ENCODE results near the gene TCP11L2. TPM values are rescaled to one million over a fixed set of nuclear protein-coding genes. Genes with fewer than 3 reads are reported as not detected.

Gene TCP11L2
- total and polyA plus RNA-seq, 4 donors = 5.5 to 50.9 (median 17.0) TPM

DNA sequence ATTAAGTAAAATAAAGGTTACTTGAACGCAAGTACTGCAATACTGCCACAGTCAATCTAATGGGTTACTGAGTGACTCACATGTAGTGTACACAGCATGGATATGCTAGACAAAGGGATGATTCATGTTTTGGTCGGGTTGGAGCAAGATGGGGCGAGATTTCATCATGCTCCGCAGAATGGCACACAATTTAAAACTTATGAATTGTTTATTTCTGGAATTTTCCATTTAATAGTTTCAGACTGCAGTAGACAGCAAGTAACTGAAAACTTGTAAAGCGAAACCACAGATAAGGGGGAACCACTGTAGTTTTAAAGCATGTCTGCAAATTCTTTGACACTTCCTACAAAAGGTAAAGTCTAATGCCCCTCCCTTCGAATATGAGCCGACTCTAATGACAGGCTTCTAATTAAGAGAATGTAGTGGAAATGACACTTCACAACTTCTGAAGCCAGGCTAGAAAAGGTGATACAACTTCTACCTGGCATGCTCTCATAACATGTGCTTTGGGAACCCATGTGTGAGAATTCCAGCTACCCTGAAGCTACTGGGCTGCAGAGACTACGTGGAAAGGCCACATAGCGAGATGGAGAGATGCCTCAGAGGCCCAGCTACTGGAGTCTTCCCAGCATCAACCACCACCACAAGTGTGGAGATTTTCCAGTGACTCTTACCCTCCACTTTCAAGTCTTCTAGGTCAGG, 13.9 kb upstream of the TCP11L2 start:
- H3K4me1 ChIP-seq (ENCODE audit: control insufficient read depth in 1 of 2, insufficient read depth in 2 of 2, low read length in 2 of 2) = no peaks in the 10 kb centered on the region
- ATAC-seq (ENCODE audit: low FRiP score) (no peak), DNase-seq (no peak)
- WGBS, 2 donors = 76 to 84% methylated on average over 9 of the region's 9 CpGs
- H3K36me3 ChIP-seq (ENCODE audit: control insufficient read depth in 1 of 2, insufficient read depth in 2 of 2, low read length in 1 of 2) = no peaks in the 10 kb centered on the region
- no peaks in the 10 kb centered on the region for H3K9me3 ChIP-seq (ENCODE audit: control insufficient read depth, low read length)
- intact Hi-C loops (cut with DNase I) = loop anchor here in 1 of 2 donors (10.0 kb wide), 1 partner anchor 864 kb away; no protein-coding TSS in a partner anchor
- no peak overlapping the region for H3K4me3 ChIP-seq (ENCODE audit: low read length in 2 of 2)
- H3K27me3 ChIP-seq (ENCODE audit: control insufficient read depth in 1 of 2, insufficient read depth in 2 of 2, low read length in 1 of 2) = peaks cover 0 to 5% of the 10 kb centered on the region in 2 donors
- no peak overlapping the region for H3K27ac ChIP-seq (ENCODE audit: low read depth in 1 of 2, low read length in 2 of 2)

DNA sequence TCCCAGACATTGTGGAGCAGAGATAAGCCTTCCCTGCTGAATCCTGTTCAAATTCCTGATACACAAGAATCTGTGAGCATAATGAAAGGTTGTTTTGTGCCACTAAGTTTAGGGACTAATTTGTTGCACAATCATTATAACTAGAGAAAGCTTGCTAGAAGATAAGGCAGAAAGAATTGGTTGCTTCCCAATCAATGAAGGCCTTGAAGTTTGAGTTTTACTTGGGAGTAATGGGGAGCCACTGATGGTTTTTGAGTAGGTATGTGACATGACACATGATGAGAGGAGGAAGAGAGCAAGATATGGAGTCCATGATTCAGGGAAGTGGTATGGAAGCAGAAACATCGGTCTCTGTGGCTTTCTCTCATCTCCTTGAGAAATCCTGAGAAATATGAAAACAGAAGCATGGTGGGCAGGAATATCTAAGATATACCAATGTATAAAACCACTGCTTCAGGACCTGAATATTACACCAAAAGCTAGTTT, 13.3 kb upstream of the TCP11L2 start:
- no peaks in the 10 kb centered on the region for H3K4me1 ChIP-seq (ENCODE audit: control insufficient read depth in 1 of 2, insufficient read depth in 2 of 2, low read length in 2 of 2)
- H3K27me3 ChIP-seq (ENCODE audit: control insufficient read depth in 1 of 2, insufficient read depth in 2 of 2, low read length in 1 of 2) = peaks cover 0 to 5% of the 10 kb centered on the region in 2 donors
- intact Hi-C loops (cut with DNase I) = loop anchor here in 1 of 2 donors (10.0 kb wide), 1 partner anchor 864 kb away; no protein-coding TSS in a partner anchor
- ATAC-seq (ENCODE audit: low FRiP score) = no peak
- no peaks in the 10 kb centered on the region for H3K9me3 ChIP-seq (ENCODE audit: control insufficient read depth, low read length)
- H3K27ac ChIP-seq (ENCODE audit: low read depth in 1 of 2, low read length in 2 of 2) = no peak overlapping the region
- no peaks in the 10 kb centered on the region for H3K36me3 ChIP-seq (ENCODE audit: control insufficient read depth in 1 of 2, insufficient read depth in 2 of 2, low read length in 1 of 2)
- DNase-seq = no peak
- 0 to 67% methylated on average over 1 of the region's 1 CpG for WGBS, 2 donors
- no peak overlapping the region for H3K4me3 ChIP-seq (ENCODE audit: low read length in 2 of 2)

DNA sequence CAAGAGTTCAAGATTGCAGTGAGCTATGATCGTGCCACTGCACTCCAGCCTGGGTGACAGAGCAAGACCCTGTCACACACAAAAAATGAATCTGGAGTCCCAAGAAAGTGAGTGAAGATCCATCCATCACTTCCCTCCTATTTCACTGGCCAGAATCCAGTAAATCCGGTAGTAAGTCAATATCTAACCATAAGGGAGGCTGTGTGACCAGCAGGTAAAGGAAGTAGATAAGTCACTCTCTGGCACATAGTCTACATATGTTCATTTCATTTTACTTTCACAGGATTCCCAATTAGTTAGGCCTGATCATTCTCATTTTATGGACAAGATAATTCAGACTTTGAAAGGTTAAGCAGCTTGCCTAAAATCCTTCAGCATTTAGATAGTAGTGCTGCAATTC, 11.9 kb upstream of the TCP11L2 start:
- DNase-seq (no peak), ATAC-seq (ENCODE audit: low FRiP score) (no peak)
- no peaks in the 10 kb centered on the region for H3K27me3 ChIP-seq (ENCODE audit: control insufficient read depth in 1 of 2, insufficient read depth in 2 of 2, low read length in 1 of 2)
- H3K9me3 ChIP-seq (ENCODE audit: control insufficient read depth, low read length) = no peaks in the 10 kb centered on the region
- H3K4me1 ChIP-seq (ENCODE audit: control insufficient read depth in 1 of 2, insufficient read depth in 2 of 2, low read length in 2 of 2) = no peaks in the 10 kb centered on the region
- no peaks in the 10 kb centered on the region for H3K36me3 ChIP-seq (ENCODE audit: control insufficient read depth in 1 of 2, insufficient read depth in 2 of 2, low read length in 1 of 2)
- no peak overlapping the region for H3K27ac ChIP-seq (ENCODE audit: low read depth in 1 of 2, low read length in 2 of 2)
- intact Hi-C loops (cut with DNase I) = no loop called here
- no peak overlapping the region for H3K4me3 ChIP-seq (ENCODE audit: low read length in 2 of 2)
- WGBS, 2 donors = 75 to 82% methylated on average over 2 of the region's 2 CpGs

DNA sequence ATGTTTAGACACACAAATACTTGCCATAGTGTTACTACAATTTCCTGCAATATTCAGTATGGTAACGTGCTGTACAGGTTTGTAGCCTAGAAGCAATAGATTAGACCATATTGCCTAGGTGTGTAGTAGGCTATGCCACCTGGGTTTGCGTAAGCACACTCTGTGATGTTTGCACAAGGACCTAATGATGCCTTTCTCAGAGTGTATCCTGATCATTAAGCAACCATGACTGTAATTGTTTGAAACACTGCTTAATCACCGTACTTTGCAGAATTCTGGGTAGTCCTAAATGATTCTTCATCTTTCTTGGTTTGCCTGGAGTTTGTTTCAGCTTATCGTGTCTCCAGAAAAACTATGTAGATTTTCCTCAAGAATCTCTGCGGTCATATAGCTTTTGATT, 11.2 kb upstream of the TCP11L2 start:
- ATAC-seq (ENCODE audit: low FRiP score) (no peak), DNase-seq (no peak)
- intact Hi-C loops (cut with DNase I) = no loop called here
- Histone ChIP-seq H3K36me3 (ENCODE audit: control insufficient read depth in 1 of 2, insufficient read depth in 2 of 2, low read length in 1 of 2) (no peaks in the 10 kb centered on the region), H3K4me3 (ENCODE audit: low read length in 2 of 2) (no peak overlapping the region), H3K27me3 (ENCODE audit: control insufficient read depth in 1 of 2, insufficient read depth in 2 of 2, low read length in 1 of 2) (no peaks in the 10 kb centered on the region), H3K27ac (ENCODE audit: low read depth in 1 of 2, low read length in 2 of 2) (no peak overlapping the region), H3K9me3 (ENCODE audit: control insufficient read depth, low read length) (no peaks in the 10 kb centered on the region), H3K4me1 (ENCODE audit: control insufficient read depth in 1 of 2, insufficient read depth in 2 of 2, low read length in 2 of 2) (no peaks in the 10 kb centered on the region)
- 70 to 76% methylated on average over 5 of the region's 5 CpGs for WGBS, 2 donors

DNA sequence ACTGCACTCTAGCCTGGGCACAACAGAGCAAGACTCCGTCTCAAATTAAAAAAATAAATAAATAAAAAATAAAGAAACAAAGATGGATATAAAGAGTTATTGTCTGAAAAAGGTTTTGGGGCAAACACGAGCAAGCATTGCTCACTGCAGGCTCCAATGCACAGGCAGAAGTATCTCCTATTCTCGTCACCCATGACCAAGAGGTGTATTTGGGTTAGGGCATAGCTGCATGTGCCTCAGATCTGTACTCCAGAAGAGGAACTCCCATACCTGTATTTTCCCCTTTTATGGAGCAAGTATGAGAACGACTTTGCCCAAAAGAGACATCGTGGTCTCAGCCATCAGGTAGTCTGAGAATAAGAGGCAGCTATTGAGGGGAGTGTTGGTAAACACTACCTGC, 10.2 kb upstream of the TCP11L2 start:
- DNase-seq = no peak
- intact Hi-C loops (cut with DNase I) = no loop called here
- H3K4me1 ChIP-seq (ENCODE audit: control insufficient read depth in 1 of 2, insufficient read depth in 2 of 2, low read length in 2 of 2) = no peaks in the 10 kb centered on the region
- no peaks in the 10 kb centered on the region for H3K9me3 ChIP-seq (ENCODE audit: control insufficient read depth, low read length)
- H3K27me3 ChIP-seq (ENCODE audit: control insufficient read depth in 1 of 2, insufficient read depth in 2 of 2, low read length in 1 of 2) = no peaks in the 10 kb centered on the region
- WGBS, 2 donors = 93 to 94% methylated on average over 5 of the region's 5 CpGs
- no peaks in the 10 kb centered on the region for H3K36me3 ChIP-seq (ENCODE audit: control insufficient read depth in 1 of 2, insufficient read depth in 2 of 2, low read length in 1 of 2)
- H3K4me3 ChIP-seq (ENCODE audit: low read length in 2 of 2) = no peak overlapping the region
- no peak overlapping the region for H3K27ac ChIP-seq (ENCODE audit: low read depth in 1 of 2, low read length in 2 of 2)
- no peak for ATAC-seq (ENCODE audit: low FRiP score)

DNA sequence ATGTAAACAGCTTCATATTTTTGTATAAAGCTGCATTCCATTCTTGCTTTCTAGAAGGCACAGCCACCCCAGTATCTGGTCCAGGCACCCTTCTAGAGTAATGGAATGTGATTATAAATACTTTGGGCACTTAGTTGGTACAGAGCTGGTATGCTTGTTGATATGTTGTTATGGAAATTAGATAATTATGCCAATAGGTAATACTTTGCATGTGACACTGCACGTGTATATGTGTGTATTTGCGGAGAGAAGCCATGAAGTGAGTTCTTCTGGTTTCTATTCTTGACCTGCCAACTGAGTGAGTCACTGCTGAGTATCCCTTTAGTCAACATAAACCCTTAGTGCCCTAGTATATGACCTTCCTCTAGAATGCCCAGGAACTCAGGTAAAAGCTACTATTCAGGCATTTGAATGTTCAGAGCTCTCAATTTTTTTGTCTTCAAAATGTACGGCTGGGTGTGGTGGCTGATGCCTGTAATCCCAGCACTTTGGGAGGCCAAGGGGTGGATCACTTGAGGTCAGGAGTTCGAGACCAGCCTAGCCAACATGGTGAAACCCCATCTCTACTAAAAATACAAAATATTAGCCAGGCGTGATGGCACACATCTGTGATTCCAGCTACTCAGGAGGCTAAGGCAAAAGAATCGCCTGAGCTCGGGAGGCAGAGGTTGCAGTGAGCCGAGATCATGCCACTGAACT, 6.2 kb upstream of the TCP11L2 start:
- no peak for ATAC-seq (ENCODE audit: low FRiP score)
- Histone ChIP-seq H3K36me3 (ENCODE audit: control insufficient read depth in 1 of 2, insufficient read depth in 2 of 2, low read length in 1 of 2) (no peaks in the 10 kb centered on the region), H3K4me3 (ENCODE audit: low read length in 2 of 2) (no peak overlapping the region), H3K27me3 (ENCODE audit: control insufficient read depth in 1 of 2, insufficient read depth in 2 of 2, low read length in 1 of 2) (no peaks in the 10 kb centered on the region), H3K27ac (ENCODE audit: low read depth in 1 of 2, low read length in 2 of 2) (no peak overlapping the region), H3K4me1 (ENCODE audit: control insufficient read depth in 1 of 2, insufficient read depth in 2 of 2, low read length in 2 of 2) (peaks cover 0 to 2% of the 10 kb centered on the region in 2 donors), H3K9me3 (ENCODE audit: control insufficient read depth, low read length) (no peaks in the 10 kb centered on the region)
- DNase-seq = no peak
- WGBS, 2 donors = 73 to 75% methylated on average over 8 of the region's 8 CpGs
- intact Hi-C loops (cut with DNase I) = no loop called here

DNA sequence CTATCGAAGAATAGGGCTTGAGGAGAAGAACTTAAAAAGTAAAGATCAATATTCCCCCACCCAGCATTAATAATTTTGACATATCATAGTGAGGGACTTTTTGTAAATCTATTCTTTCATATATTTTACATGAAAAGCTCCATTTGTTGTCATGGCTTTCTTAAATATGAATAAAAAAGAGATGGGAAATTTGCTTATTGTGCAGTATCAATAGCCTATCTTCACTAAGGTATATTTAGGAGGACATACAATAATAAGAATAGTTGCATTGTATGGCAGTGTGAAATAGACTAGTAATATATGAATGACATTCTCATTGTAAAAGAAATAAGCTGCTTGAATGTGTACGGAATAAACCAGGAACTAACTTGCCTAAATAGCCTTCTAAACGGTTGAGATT, 5.5 kb upstream of the TCP11L2 start:
- no peak for DNase-seq
- Histone ChIP-seq H3K4me3 (ENCODE audit: low read length in 2 of 2) (no peak overlapping the region), H3K4me1 (ENCODE audit: control insufficient read depth in 1 of 2, insufficient read depth in 2 of 2, low read length in 2 of 2) (peaks cover 0 to 3% of the 10 kb centered on the region in 2 donors), H3K27ac (ENCODE audit: low read depth in 1 of 2, low read length in 2 of 2) (no peak overlapping the region), H3K36me3 (ENCODE audit: control insufficient read depth in 1 of 2, insufficient read depth in 2 of 2, low read length in 1 of 2) (no peaks in the 10 kb centered on the region), H3K9me3 (ENCODE audit: control insufficient read depth, low read length) (no peaks in the 10 kb centered on the region), H3K27me3 (ENCODE audit: control insufficient read depth in 1 of 2, insufficient read depth in 2 of 2, low read length in 1 of 2) (no peaks in the 10 kb centered on the region)
- WGBS, 2 donors = 86 to 88% methylated on average over 3 of the region's 3 CpGs
- intact Hi-C loops (cut with DNase I) = no loop called here
- ATAC-seq (ENCODE audit: low FRiP score) = no peak

DNA sequence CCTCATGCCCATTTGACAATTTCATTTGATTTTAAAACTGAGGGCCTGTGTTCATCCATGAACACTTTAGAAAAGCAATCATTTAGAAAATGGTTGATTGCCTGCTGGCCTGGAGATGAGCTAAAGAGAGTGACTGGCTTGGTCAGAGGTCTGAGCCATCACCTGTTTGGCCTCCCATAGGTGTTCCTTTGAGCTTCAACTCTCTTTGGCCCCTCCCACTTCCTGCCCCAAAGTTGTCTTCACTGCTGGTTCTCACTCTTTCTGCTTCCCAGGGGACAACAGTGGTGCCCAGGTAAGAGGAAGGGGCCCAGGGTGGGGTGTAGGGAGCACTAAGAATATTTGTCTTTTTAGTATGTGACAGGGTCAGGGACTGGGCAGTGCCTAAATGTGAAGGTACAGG, 4.9 kb upstream of the TCP11L2 start:
- H3K4me3 ChIP-seq (ENCODE audit: low read length in 2 of 2) = no peak overlapping the region
- H3K36me3 ChIP-seq (ENCODE audit: control insufficient read depth in 1 of 2, insufficient read depth in 2 of 2, low read length in 1 of 2) = no peaks in the 10 kb centered on the region
- DNase-seq (no peak), ATAC-seq (ENCODE audit: low FRiP score) (no peak)
- intact Hi-C loops (cut with DNase I) = no loop called here
- H3K27ac ChIP-seq (ENCODE audit: low read depth in 1 of 2, low read length in 2 of 2) = no peak overlapping the region
- no peaks in the 10 kb centered on the region for H3K27me3 ChIP-seq (ENCODE audit: control insufficient read depth in 1 of 2, insufficient read depth in 2 of 2, low read length in 1 of 2)
- no peaks in the 10 kb centered on the region for H3K9me3 ChIP-seq (ENCODE audit: control insufficient read depth, low read length)
- peaks cover 0 to 3% of the 10 kb centered on the region in 2 donors for H3K4me1 ChIP-seq (ENCODE audit: control insufficient read depth in 1 of 2, insufficient read depth in 2 of 2, low read length in 2 of 2)

Measured in aorta (tissue), 5 donors.